Subcutaneous adipose tissue (tissue), 4 donors: ENCODE results near the gene SLC9A6. TPM values are rescaled to one million over a fixed set of nuclear protein-coding genes. Genes with fewer than 3 reads are reported as not detected.

Experiments
- CTCF ChIP-seq: fragments of 450-650 bp; IDR thresholded peaks from one replicate; pipeline ENCODE4 v1.5.1; 2016; ENCODE audit warnings: low read depth, mild to moderate bottlenecking, control low read depth, antibody characterized with exemption, moderate library complexity
- total RNA-seq, 4 donors: library from RNA; depleted of rRNA; stranded (reverse); fragments of >200 nt; gene quantifications; one replicate each; pipeline ENCODE4 v1.1.0, GENCODE V29; 2016

The SLC9A6 gene
- total RNA-seq, 4 donors from 2014 or later = 17.1 to 24.0 (median 18.6) TPM

DNA sequence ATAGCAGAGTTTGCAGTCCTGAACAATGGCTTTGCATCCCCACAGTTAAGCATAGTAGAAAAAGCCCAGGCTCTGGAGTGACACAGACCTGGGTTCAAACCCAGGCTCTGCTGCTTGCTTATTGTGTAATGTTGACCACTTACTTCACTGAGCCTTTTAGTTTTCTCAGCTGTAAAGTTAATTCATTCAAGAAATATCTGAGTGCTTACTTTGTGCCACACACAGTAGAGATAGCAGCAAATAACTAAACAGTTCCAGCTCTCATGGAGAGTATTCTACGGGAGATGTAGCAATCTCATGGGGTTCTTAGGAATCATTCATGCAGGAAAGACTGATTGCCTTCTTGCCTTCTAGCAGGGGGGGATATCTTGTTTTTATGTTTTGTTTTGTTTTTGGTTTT, 63.2 kb downstream of the SLC9A6 start:
- no peak for TF ChIP-seq CTCF

DNA sequence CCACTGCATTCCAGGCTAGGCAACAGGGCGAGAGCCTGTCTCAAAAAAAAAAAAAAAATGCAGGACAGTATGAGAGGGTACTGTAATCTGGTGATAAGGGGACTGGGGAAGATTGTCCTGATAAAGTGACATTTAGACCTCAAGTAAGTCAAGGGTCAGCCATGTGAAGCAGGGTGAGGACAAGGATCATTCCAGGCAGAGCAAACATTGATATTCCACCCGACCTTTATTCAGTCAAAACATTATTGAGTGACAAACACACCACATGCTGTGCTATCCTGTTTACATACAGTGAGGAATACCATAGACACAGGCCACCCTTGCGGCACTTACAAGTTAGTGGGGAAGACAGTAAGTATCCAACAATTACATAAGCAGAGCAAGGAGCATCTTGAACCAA, 64.4 kb downstream of the SLC9A6 start:
- TF ChIP-seq CTCF = no peak

- no peak for TF ChIP-seq CTCF
These were observed 66.4 kb downstream of the SLC9A6 start for GRCh38 chrX:136051611-136052010.

DNA sequence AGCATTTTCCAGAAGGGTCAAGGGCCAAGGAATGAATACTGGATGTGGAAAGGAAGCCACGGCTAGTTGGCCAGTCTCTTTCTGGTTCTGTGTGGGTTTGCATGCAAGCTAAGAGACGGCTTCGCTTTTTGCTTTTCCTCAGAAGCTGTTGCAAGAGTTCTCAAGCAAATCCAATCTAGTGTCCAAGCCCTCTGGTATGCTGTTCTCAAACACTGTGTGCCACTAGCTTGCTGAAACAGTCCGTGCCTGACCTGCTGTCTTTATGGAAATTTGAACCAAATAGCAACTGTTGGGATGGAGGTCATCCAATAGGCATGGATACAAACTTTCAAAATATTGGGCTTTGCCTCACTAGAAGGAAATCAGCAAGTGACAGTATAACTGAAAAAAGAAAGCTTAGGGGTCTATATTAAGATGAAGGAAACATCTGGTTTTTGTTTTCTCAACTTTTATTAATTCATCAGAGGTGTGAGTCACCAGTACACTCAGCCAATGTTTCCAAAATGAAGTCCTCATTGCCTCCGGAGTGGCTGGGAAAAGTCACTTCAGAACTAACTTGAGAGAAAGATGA, 70.5 kb downstream of the SLC9A6 start:
- no peak for TF ChIP-seq CTCF

- TF ChIP-seq CTCF = no peak
These were observed 72.3 kb downstream of the SLC9A6 start for GRCh38 chrX:136057567-136057966.

DNA sequence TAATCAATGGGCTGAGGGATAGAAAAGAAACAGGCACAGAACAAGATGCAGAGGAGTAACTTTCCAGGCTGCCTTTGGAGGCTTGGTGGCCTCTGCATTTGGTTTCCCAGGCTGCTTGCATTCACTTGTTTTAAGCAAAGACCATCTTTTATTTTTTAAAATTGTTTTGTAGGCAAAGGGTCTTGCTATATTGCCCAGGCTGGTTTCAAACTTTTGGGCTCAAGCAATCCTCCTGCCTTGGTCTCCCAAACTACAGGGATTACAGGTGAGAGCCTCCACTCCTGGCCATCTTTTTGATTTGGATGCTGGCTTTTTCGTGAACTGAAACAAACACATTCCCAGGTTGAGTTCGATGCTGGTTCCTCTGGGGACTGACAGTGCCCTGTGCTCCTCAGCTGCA, 74.1 kb downstream of the SLC9A6 start:
- no peak for TF ChIP-seq CTCF

DNA sequence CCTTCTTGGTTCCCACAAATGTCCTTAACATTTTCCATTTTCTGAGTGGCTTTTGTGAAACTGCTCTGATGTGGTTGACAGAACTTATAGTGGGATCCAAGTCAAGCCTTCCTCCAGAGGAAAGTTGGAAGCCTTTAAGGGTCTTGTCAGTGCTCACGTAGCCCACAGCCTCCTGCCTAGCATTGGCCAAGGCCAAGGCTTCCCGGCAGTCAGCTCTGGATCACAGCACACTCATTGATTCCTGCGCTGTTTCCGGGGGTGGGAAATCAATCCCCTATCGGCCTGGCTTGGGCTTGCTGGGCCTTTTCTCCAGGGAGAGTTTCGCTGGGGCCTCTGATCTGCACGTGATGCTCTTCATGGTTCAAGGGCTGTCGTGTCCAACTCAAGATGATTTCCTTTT, 76.1 kb downstream of the SLC9A6 start:
- no peak for TF ChIP-seq CTCF

GRCh38 chrX:136061696-136062095, 76.5 kb downstream of the SLC9A6 start:
- no peak for TF ChIP-seq CTCF
